GM21619 (cell line): Measurements from ENCODE around the gene LARGE1.
"Not testable (repeated sequence)": the region's sequence is repeated elsewhere in the genome, so short reads cannot be mapped to it uniquely, and the experiment has no call there.

Source experiments
- ATAC-seq: cut with Tn5 transposase; IDR thresholded peaks from one replicate; pipeline ENCODE4 v1.9.1; 2021; ENCODE audit not compliant: unreplicated experiment

Gene LARGE1

GRCh38 chr22:33858653-33859052, 61.6 kb downstream of the LARGE1 start:
- not testable (repeated sequence) for ATAC-seq

GRCh38 chr22:33857767-33858166, 62.5 kb downstream of the LARGE1 start:
- ATAC-seq = not testable (repeated sequence)

- ATAC-seq = no peak
Measured at GRCh38 chr22:33854724-33855123, 65.6 kb downstream of the LARGE1 start.

- ATAC-seq = peak; percentile 92
Measured at GRCh38 chr22:33853200-33854097, 66.8 kb downstream of the LARGE1 start.

- ATAC-seq = no peak
Measured at GRCh38 chr22:33851821-33852384, 68.4 kb downstream of the LARGE1 start.

GRCh38 chr22:33851240-33851639, 69.0 kb downstream of the LARGE1 start:
- no peak for ATAC-seq

GRCh38 chr22:33850724-33851123, 69.6 kb downstream of the LARGE1 start:
- ATAC-seq = no peak

GRCh38 chr22:33850193-33850592, 70.1 kb downstream of the LARGE1 start:
- ATAC-seq = no peak

GRCh38 chr22:33848251-33848650, 72.0 kb downstream of the LARGE1 start:
- ATAC-seq = no peak

GRCh38 chr22:33844273-33844672, 76.0 kb downstream of the LARGE1 start:
- no peak for ATAC-seq

- no peak for ATAC-seq
Measured at GRCh38 chr22:33842421-33843094, 77.7 kb downstream of the LARGE1 start.

- peak; percentile 59 for ATAC-seq
Measured at GRCh38 chr22:33842006-33842354, 78.3 kb downstream of the LARGE1 start.

- ATAC-seq = peak; percentile 47
Measured at GRCh38 chr22:33841281-33842005, 78.8 kb downstream of the LARGE1 start.

GRCh38 chr22:33838644-33839043, 81.6 kb downstream of the LARGE1 start:
- no peak for ATAC-seq

- no peak for ATAC-seq
Measured at GRCh38 chr22:33837826-33838225, 82.5 kb downstream of the LARGE1 start.

GRCh38 chr22:33835265-33835664, 85.0 kb downstream of the LARGE1 start:
- ATAC-seq = no peak

GRCh38 chr22:33832558-33833151, 87.6 kb downstream of the LARGE1 start:
- ATAC-seq = no peak

GRCh38 chr22:33831651-33832050, 88.6 kb downstream of the LARGE1 start:
- no peak for ATAC-seq

- no peak for ATAC-seq
Measured at GRCh38 chr22:33831207-33831606, 89.1 kb downstream of the LARGE1 start.

GRCh38 chr22:33829546-33830280, 90.6 kb downstream of the LARGE1 start:
- ATAC-seq = no peak
